ENCODE results near the gene TUBG2.

GRCh38 chr17:42686520-42687128 lies 27.5 kb downstream of the TUBG2 start:
- TF ChIP-seq NFIC (IDR thresholded peaks at IDR 0.05) (no peak), REST (IDR thresholded peaks at IDR 0.05; ENCODE audit: low read depth) (no peak), FOXM1 (IDR thresholded peaks at IDR 0.05; ENCODE audit: borderline replicate concordance, low read depth) (no peak), EP300 (IDR thresholded peaks at IDR 0.05; ENCODE audit: borderline replicate concordance) (no peak), YY1 (IDR thresholded peaks at IDR 0.05; ENCODE audit: low read depth) (no peak), RAD21 (IDR thresholded peaks at IDR 0.05; ENCODE audit: low read depth) (no peak), TAF1 (IDR thresholded peaks at IDR 0.05; ENCODE audit: low read depth) (no peak), CEBPB (IDR thresholded peaks at IDR 0.05) (no peak), CREB1 (IDR thresholded peaks at IDR 0.05; ENCODE audit: low read depth) (no peak), MAX (IDR thresholded peaks at IDR 0.05) (no peak), TCF12 (IDR thresholded peaks at IDR 0.05; ENCODE audit: low read depth) (no peak), EGR1 (IDR thresholded peaks at IDR 0.05) (no peak)
